Activated CD4-positive, alpha-beta T cell treated with anti-CD3 and anti-CD28 coated beads for 36 hours (primary cell): ENCODE data around the gene RRN3. TPM values are rescaled to one million over a fixed set of nuclear protein-coding genes. Genes with fewer than 3 reads are reported as not detected.
A peak's percentile ranks its signal among the peaks of the same experiment; 100 is the strongest.
"Not testable (repeated sequence)": the region's sequence is repeated elsewhere in the genome, so short reads cannot be mapped to it uniquely, and the experiment has no call there.

ENCODE experiments used
- ATAC-seq: fragments of 200-7000 bp; cut with Tn5 transposase; one replicate; pipeline ENCODE4 v1.10.0; 2021; ENCODE audit warnings: mild to moderate bottlenecking, moderate library complexity
- CTCF ChIA-PET: fragments of 350-600 bp; sonication (Branson Sonifier 250); formaldehyde crosslinking; loops from one replicate; lab custom pipeline; 2021; ENCODE audit warnings: antibody characterized with exemption; lab: Charles Lee
- POLR2A ChIA-PET: fragments of 350-600 bp; sonication (Branson Sonifier 250); formaldehyde crosslinking; loops from one replicate; lab custom pipeline; 2021; ENCODE audit warnings: antibody characterized with exemption, inconsistent platforms; lab: Charles Lee
- DNase-seq: peaks from one replicate; pipeline ENCODE4 v3.0.0-alpha.2; 2020
- H3K27ac Mint-ChIP-seq: one replicate; pipeline ENCODE4 v1.8.0; 2021; ENCODE audit warnings: mixed read lengths
- H3K27me3 Mint-ChIP-seq: one replicate; pipeline ENCODE4 v1.8.0; 2021; ENCODE audit warnings: mixed read lengths
- H3K36me3 Mint-ChIP-seq: one replicate; pipeline ENCODE4 v1.8.0; 2021; ENCODE audit warnings: low read depth, mixed read lengths
- H3K4me1 Mint-ChIP-seq: one replicate; pipeline ENCODE4 v1.8.0; 2021; ENCODE audit warnings: mixed read lengths
- H3K4me3 Mint-ChIP-seq: one replicate; pipeline ENCODE4 v1.8.0; 2021; ENCODE audit warnings: mild to moderate bottlenecking, moderate library complexity, mixed read lengths
- H3K9me3 Mint-ChIP-seq: one replicate; pipeline ENCODE4 v1.8.0; 2021; ENCODE audit warnings: low read depth, mixed read lengths
- intact Hi-C, 2 experiments: fragments of 100-400 bp; cut with DNase I in 1 of 2; cut with micrococcal nuclease in 1 of 2; formaldehyde crosslinking; loops; one replicate each; pipeline versions ENCODE4 v1.14.2 to v1.15.1; 2022 to 2024; cut with DNase I, micrococcal nuclease
- total RNA-seq, 2 experiments: library from RNA; stranded (reverse); gene quantifications; one replicate each; pipeline ENCODE4 v1.2.3, GENCODE V29; 2021

The RRN3 gene
- total RNA-seq, 2 experiments from 2014 or later, result 27.0 to 36.1 TPM

- H3K4me3 Mint-ChIP-seq, result no peak overlapping the region
- intact Hi-C loops, result loop anchor here in 1 of 2 experiments (10.0 kb wide), 3 partner anchors 97 to 587 kb away; partner anchors contain the start of genes BFAR, MARF1 and PARN
- ATAC-seq, result no peak
- POLR2A ChIA-PET, result interaction anchor here (0.6 to 0.8 kb wide), 2 partner anchors 15 to 36 kb away, joined by 4 to 5 read pairs; partner anchors contain the start of gene RRN3
- CTCF ChIA-PET, result interaction anchor here (0.6 to 7.9 kb wide), 3 partner anchors 12 to 430 kb away, joined by 3 to 39 read pairs (median 4); no protein-coding TSS in a partner anchor
- peaks cover 23% of the 10 kb centered on the region for H3K4me1 Mint-ChIP-seq
- no peaks in the 10 kb centered on the region for H3K9me3 Mint-ChIP-seq
- H3K27me3 Mint-ChIP-seq, result no peaks in the 10 kb centered on the region
- H3K27ac Mint-ChIP-seq, result no peak overlapping the region
- DNase-seq, result no peak
- peaks cover 33% of the 10 kb centered on the region for H3K36me3 Mint-ChIP-seq
Measured at GRCh38 chr16:15057681-15058417, 36.2 kb downstream of the RRN3 start.

GRCh38 chr16:15055141-15056053 lies 38.7 kb downstream of the RRN3 start:
- ChIA-PET CTCF (interaction anchor here (0.7 to 7.9 kb wide), 3 partner anchors 10 to 38 kb away, joined by 4 to 39 read pairs (median 6); partner anchors contain the start of gene RRN3), POLR2A (no interaction called here)
- peak; percentile 51 for ATAC-seq
- no peaks in the 10 kb centered on the region for H3K27me3 Mint-ChIP-seq
- H3K4me3 Mint-ChIP-seq, result peak overlapping the region; percentile 82
- H3K4me1 Mint-ChIP-seq, result peaks cover 19% of the 10 kb centered on the region
- peak; percentile 73 for DNase-seq
- intact Hi-C loops, result loop anchor here (1.0 to 10.0 kb wide), 6 partner anchors 39 to 589 kb away; partner anchors contain the start of genes PARN (in 2 of the 2), BFAR (in 1 of the 2), MARF1 (in 1 of the 2) and PDXDC1 (in 1 of the 2)
- H3K27ac Mint-ChIP-seq, result peak overlapping the region; percentile 72
- peaks cover 12% of the 10 kb centered on the region for H3K36me3 Mint-ChIP-seq
- H3K9me3 Mint-ChIP-seq, result no peaks in the 10 kb centered on the region

GRCh38 chr16:15054357-15055140 lies 39.5 kb downstream of the RRN3 start:
- no peak for ATAC-seq
- H3K27ac Mint-ChIP-seq, result peak overlapping the region; percentile 72
- CTCF ChIA-PET, result interaction anchor here (0.7 kb wide), 1 partner anchor 9 kb away, joined by 4 read pairs; no protein-coding TSS in a partner anchor

GRCh38 chr16:15053904-15054303 lies 40.2 kb downstream of the RRN3 start:
- Mint-ChIP-seq H3K4me1 (peaks cover 19% of the 10 kb centered on the region), H3K4me3 (peak overlapping the region; percentile 82), H3K27ac (no peak overlapping the region), H3K27me3 (no peaks in the 10 kb centered on the region), H3K9me3 (no peaks in the 10 kb centered on the region), H3K36me3 (peaks cover 2% of the 10 kb centered on the region)
- intact Hi-C loops, result loop anchor here in 1 of 2 experiments (2.0 to 10.0 kb wide), 4 partner anchors 41 to 591 kb away; partner anchors contain the start of genes BFAR, MARF1, PARN and RRN3
- DNase-seq, result no peak
- ChIA-PET POLR2A (no interaction called here), CTCF (interaction anchor here (0.6 kb wide), 1 partner anchor 42 kb away, joined by 3 read pairs; no protein-coding TSS in a partner anchor)
- ATAC-seq, result no peak

More at GRCh38 chr16:15054357-15055140, 39.5 kb downstream of the RRN3 start:
- H3K4me1 Mint-ChIP-seq, result peaks cover 19% of the 10 kb centered on the region
- H3K4me3 Mint-ChIP-seq, result peak overlapping the region; percentile 82
- H3K9me3 Mint-ChIP-seq, result no peaks in the 10 kb centered on the region
- intact Hi-C loops, result loop anchor here in 1 of 2 experiments (2.0 to 10.0 kb wide), 4 partner anchors 40 to 590 kb away; partner anchors contain the start of genes BFAR, MARF1, PARN and RRN3
- POLR2A ChIA-PET, result no interaction called here
- peaks cover 6% of the 10 kb centered on the region for H3K36me3 Mint-ChIP-seq
- no peak for DNase-seq
- H3K27me3 Mint-ChIP-seq, result no peaks in the 10 kb centered on the region

- intact Hi-C loops, result loop anchor here in 1 of 2 experiments (10.0 kb wide), 3 partner anchors 102 to 592 kb away; partner anchors contain the start of genes BFAR, MARF1 and PARN
- H3K4me1 Mint-ChIP-seq, result peaks cover 19% of the 10 kb centered on the region
Measured at GRCh38 chr16:15052747-15053476, 41.2 kb downstream of the RRN3 start.

GRCh38 chr16:15051387-15051951 lies 42.6 kb downstream of the RRN3 start:
- H3K27me3 Mint-ChIP-seq, result no peaks in the 10 kb centered on the region
- intact Hi-C loops, result loop anchor here in 1 of 2 experiments (10.0 kb wide), 3 partner anchors 103 to 593 kb away; partner anchors contain the start of genes BFAR, MARF1 and PARN

More at GRCh38 chr16:15052747-15053476, 41.2 kb downstream of the RRN3 start:
- no peak overlapping the region for H3K4me3 Mint-ChIP-seq
- H3K36me3 Mint-ChIP-seq, result no peaks in the 10 kb centered on the region
- CTCF ChIA-PET, result no interaction called here
- H3K9me3 Mint-ChIP-seq, result no peaks in the 10 kb centered on the region
- POLR2A ChIA-PET, result no interaction called here
- H3K27me3 Mint-ChIP-seq, result no peaks in the 10 kb centered on the region
- H3K27ac Mint-ChIP-seq, result no peak overlapping the region
- ATAC-seq, result no peak
- DNase-seq, result no peak

GRCh38 chr16:15050440-15050839 lies 43.6 kb downstream of the RRN3 start:
- ATAC-seq, H3K27ac Mint-ChIP-seq, DNase-seq, H3K4me3 Mint-ChIP-seq, POLR2A ChIA-PET, H3K27me3 Mint-ChIP-seq, H3K9me3 Mint-ChIP-seq, CTCF ChIA-PET: not testable (repeated sequence)
- H3K4me1 Mint-ChIP-seq, result peaks cover 15% of the 10 kb centered on the region
- intact Hi-C loops, result loop anchor here in 1 of 2 experiments (10.0 kb wide), 3 partner anchors 104 to 594 kb away; partner anchors contain the start of genes BFAR, MARF1 and PARN
- peaks cover 10% of the 10 kb centered on the region for H3K36me3 Mint-ChIP-seq

More at GRCh38 chr16:15051387-15051951, 42.6 kb downstream of the RRN3 start:
- H3K9me3 Mint-ChIP-seq, result no peaks in the 10 kb centered on the region
- H3K4me3 Mint-ChIP-seq, result no peak overlapping the region
- peaks cover 17% of the 10 kb centered on the region for H3K4me1 Mint-ChIP-seq
- ATAC-seq (no peak), DNase-seq (no peak)
- CTCF ChIA-PET, result interaction anchor here (1.6 kb wide), 1 partner anchor 13 kb away, joined by 3 read pairs; no protein-coding TSS in a partner anchor
- POLR2A ChIA-PET, result interaction anchor here (0.6 to 0.7 kb wide), 3 partner anchors 21 to 789 kb away, joined by 3 to 4 read pairs (median 3); no protein-coding TSS in a partner anchor
- H3K27ac Mint-ChIP-seq, result no peak overlapping the region
- peaks cover 7% of the 10 kb centered on the region for H3K36me3 Mint-ChIP-seq

GRCh38 chr16:15049581-15050180 lies 44.4 kb downstream of the RRN3 start:
- ATAC-seq (no peak), DNase-seq (no peak)
- H3K4me1 Mint-ChIP-seq, result peaks cover 10% of the 10 kb centered on the region
- no peak overlapping the region for H3K4me3 Mint-ChIP-seq
- intact Hi-C loops, result loop anchor here in 1 of 2 experiments (2.0 to 10.0 kb wide), 4 partner anchors 19 to 595 kb away; partner anchors contain the start of genes BFAR, MARF1 and PARN
- no peaks in the 10 kb centered on the region for H3K9me3 Mint-ChIP-seq
- ChIA-PET CTCF (no interaction called here), POLR2A (no interaction called here)
- no peak overlapping the region for H3K27ac Mint-ChIP-seq
- peaks cover 10% of the 10 kb centered on the region for H3K36me3 Mint-ChIP-seq
- H3K27me3 Mint-ChIP-seq, result no peaks in the 10 kb centered on the region

- DNase-seq, result no peak
- intact Hi-C loops, result no loop called here
- Mint-ChIP-seq H3K36me3 (peaks cover 16% of the 10 kb centered on the region), H3K4me3 (no peak overlapping the region), H3K27ac (no peak overlapping the region), H3K4me1 (peaks cover under 1% of the 10 kb centered on the region), H3K9me3 (no peaks in the 10 kb centered on the region), H3K27me3 (no peaks in the 10 kb centered on the region)
- ChIA-PET POLR2A (no interaction called here), CTCF (no interaction called here)
- no peak for ATAC-seq
Measured at GRCh38 chr16:15046692-15047376, 47.2 kb downstream of the RRN3 start.
